22Rv1 (cell line): Measurements from ENCODE around the gene WDR72.

Experiments
- H3K27ac ChIP-seq: fragments of 450-650 bp; 2 replicates; pipeline ENCODE4 v1.5.1; 2017
- CTCF ChIP-seq: fragments of 450-650 bp; IDR thresholded peaks from 2 replicates; pipeline ENCODE4 v1.5.1; 2017; ENCODE audit warnings: mild to moderate bottlenecking
- ZFX ChIP-seq: fragments of 450-650 bp; IDR thresholded peaks from 2 replicates; pipeline ENCODE4 v1.6.1; 2017; ENCODE audit warnings: antibody characterized with exemption, borderline replicate concordance

Gene WDR72

DNA sequence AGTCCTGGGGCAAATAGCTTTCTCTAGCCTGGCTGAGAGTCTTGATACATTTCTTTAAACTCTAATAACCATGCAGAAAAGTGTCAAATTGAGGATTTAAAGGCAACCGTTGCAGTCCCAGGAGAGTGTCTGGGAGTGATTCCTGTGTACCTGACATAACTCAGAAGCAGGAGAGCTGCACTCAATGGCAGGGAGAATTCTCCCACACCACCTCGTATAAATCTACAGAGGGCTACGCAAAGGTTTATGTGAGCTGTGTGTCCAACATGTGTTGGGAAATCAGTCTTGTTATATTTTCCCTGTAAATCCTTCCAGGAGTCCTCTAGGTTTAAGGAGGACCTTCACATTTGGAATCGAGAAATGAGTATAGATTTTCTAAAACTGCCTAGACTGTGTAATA lies 192.6 kb downstream of the WDR72 start:
- TF ChIP-seq ZFX = no peak
- no peak for TF ChIP-seq CTCF
- H3K27ac ChIP-seq = no peak overlapping the region

GRCh38 chr15:53565721-53566120 lies 193.7 kb downstream of the WDR72 start:
- no peak overlapping the region for H3K27ac ChIP-seq

DNA sequence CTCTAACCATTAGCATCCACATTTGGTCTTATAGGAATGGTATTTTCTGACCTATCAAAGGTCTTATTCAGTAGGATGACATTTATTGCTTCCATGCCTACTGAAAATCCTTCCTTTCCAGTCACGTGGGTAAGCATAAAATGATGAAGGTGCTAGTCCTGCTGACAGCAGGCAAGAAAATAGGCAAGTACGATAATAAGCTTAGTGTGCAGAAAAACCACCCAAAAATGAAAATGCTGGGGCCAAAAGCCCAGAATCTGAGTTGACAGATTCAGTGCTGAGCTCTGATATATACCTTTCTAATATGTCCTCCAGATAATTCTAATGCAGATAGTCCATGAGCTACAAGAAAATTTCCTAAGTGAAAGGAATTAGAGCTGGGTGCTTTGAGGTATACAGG lies 194.8 kb downstream of the WDR72 start:
- no peak overlapping the region for H3K27ac ChIP-seq

More at GRCh38 chr15:53565721-53566120, 193.7 kb downstream of the WDR72 start:
- TF ChIP-seq CTCF (no peak), ZFX (no peak)

GRCh38 chr15:53563627-53564026 lies 195.8 kb downstream of the WDR72 start:
- TF ChIP-seq ZFX (no peak), CTCF (no peak)
- H3K27ac ChIP-seq = no peak overlapping the region

More for the DNA sequence above, 194.8 kb downstream of the WDR72 start:
- TF ChIP-seq ZFX (no peak), CTCF (no peak)

GRCh38 chr15:53559364-53560277 lies 199.8 kb downstream of the WDR72 start:
- TF ChIP-seq ZFX = no peak
- TF ChIP-seq CTCF = no peak

DNA sequence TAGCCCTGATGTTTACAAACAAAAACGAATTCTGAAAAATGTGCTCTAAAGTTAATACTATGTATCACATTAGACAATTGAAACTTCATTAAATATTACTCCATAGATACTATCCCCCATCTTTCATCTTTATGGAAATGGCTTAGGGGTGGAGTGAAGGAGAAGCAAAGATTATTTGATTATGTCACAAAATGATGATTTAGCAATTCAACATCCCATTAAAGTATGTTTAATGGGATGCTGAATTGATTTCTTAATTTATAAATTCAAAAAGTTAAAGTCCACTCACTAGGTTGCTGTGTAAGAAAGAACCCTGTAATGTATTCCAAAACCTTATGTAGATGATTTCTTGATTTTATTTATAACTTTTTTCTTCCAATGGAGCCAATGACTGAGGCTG lies 201.1 kb downstream of the WDR72 start:
- TF ChIP-seq ZFX (no peak), CTCF (no peak)
- H3K27ac ChIP-seq = no peak overlapping the region

More at GRCh38 chr15:53559364-53560277, 199.8 kb downstream of the WDR72 start:
- no peak overlapping the region for H3K27ac ChIP-seq

- no peak for TF ChIP-seq ZFX
- TF ChIP-seq CTCF = no peak
- no peak overlapping the region for H3K27ac ChIP-seq
Measured at GRCh38 chr15:53555226-53555625, 204.2 kb downstream of the WDR72 start.
